Measurements from ENCODE around the gene HLA-B.

The HLA-B gene

GRCh38 chr6:31351033-31351380 is 6.0 kb downstream of the HLA-B start:
- TF ChIP-seq CTCF (IDR thresholded peaks at IDR 0.05; ENCODE audit: low read depth, low read length) = no peak
- no peak for DNase-seq (ENCODE audit: extremely low read depth, low read depth)

- TF ChIP-seq CTCF (IDR thresholded peaks at IDR 0.05; ENCODE audit: low read depth, low read length) = no peak
Observed at GRCh38 chr6:31350196-31351032, 6.6 kb downstream of the HLA-B start.

GRCh38 chr6:31349301-31349700 is 7.7 kb downstream of the HLA-B start:
- no peak for DNase-seq (ENCODE audit: extremely low read depth, low read depth)
- TF ChIP-seq CTCF (IDR thresholded peaks at IDR 0.05; ENCODE audit: low read depth, low read length) = no peak

More at GRCh38 chr6:31350196-31351032, 6.6 kb downstream of the HLA-B start:
- no peak for DNase-seq (ENCODE audit: extremely low read depth, low read depth)

GRCh38 chr6:31345026-31345730 is 11.8 kb downstream of the HLA-B start:
- no peak for DNase-seq (ENCODE audit: extremely low read depth, low read depth)

GRCh38 chr6:31340228-31340627 is 16.8 kb downstream of the HLA-B start:
- DNase-seq (ENCODE audit: extremely low read depth, low read depth) = no peak
- no peak for TF ChIP-seq CTCF (IDR thresholded peaks at IDR 0.05; ENCODE audit: low read depth, low read length)

More at GRCh38 chr6:31345026-31345730, 11.8 kb downstream of the HLA-B start:
- no peak for TF ChIP-seq CTCF (IDR thresholded peaks at IDR 0.05; ENCODE audit: low read depth, low read length)

DNA sequence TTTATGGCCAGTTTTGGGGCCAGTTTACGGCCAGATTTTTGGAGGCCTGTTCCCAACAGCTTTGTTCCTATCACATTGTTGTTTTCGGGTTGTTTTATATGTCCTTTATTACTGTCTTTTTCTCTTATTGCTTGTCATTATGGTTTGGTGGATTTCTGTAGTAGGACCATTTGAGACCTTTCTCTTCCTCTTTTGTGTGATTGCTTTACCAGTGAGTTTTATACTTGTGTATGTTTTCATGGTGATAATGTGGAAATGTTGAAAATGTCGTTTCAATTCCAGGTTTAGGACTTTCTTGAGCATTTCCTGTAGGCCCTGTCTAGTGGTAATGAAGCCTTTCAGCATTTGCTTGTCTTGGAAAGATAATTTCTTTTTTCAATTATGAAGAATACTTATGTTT is 17.8 kb downstream of the HLA-B start:
- no peak for DNase-seq (ENCODE audit: extremely low read depth, low read depth)
- TF ChIP-seq CTCF (IDR thresholded peaks at IDR 0.05; ENCODE audit: low read depth, low read length) = no peak

- no peak for TF ChIP-seq CTCF (IDR thresholded peaks at IDR 0.05; ENCODE audit: low read depth, low read length)
- no peak for DNase-seq (ENCODE audit: extremely low read depth, low read depth)
Observed at GRCh38 chr6:31336896-31337496, 20.0 kb downstream of the HLA-B start.

Data from AG09319 (cell line).